Kidney epithelial cell (primary cell): Measurements from ENCODE around the gene HOMEZ. TPM values are rescaled to one million over a fixed set of nuclear protein-coding genes. Genes with fewer than 3 reads are reported as not detected.

Experiments used
- DNase-seq: peaks from one replicate; pipeline ENCODE4 v3.0.0-alpha.2; 2010; ENCODE audit warnings: low read depth
- H3K27me3 ChIP-seq: 2 replicates; pipeline ENCODE4 v1.6.0; 2011; ENCODE audit warnings: low read length; ENCODE audit not compliant: control insufficient read depth, insufficient read depth
- H3K36me3 ChIP-seq: 2 replicates; pipeline ENCODE4 v1.5.1; 2011; ENCODE audit warnings: low read length; ENCODE audit not compliant: control insufficient read depth, insufficient read depth
- H3K4me3 ChIP-seq: 2 replicates; pipeline ENCODE4 v1.5.1; 2011; ENCODE audit warnings: low read depth, mild to moderate bottlenecking, control low read depth, low read length
- CTCF ChIP-seq: IDR thresholded peaks from 2 replicates; pipeline ENCODE4 v1.5.1; 2011; ENCODE audit warnings: mild to moderate bottlenecking, moderate library complexity, low read length, control low read depth, inconsistent platforms; ENCODE audit not compliant: insufficient read depth, poor library complexity, severe bottlenecking
- total RNA-seq: library from RNA; depleted of rRNA; stranded (reverse); fragments of >200 nt; gene quantifications from 2 replicates; pipeline ENCODE4 v1.2.3, GENCODE V29; 2015

HOMEZ gene
- total RNA-seq, 1 donor from 2014 or later = 24.3 TPM

- DNase-seq = no peak
- no peak overlapping the region for H3K4me3 ChIP-seq
- TF ChIP-seq CTCF = no peak
- no peaks in the 10 kb centered on the region for H3K27me3 ChIP-seq
- H3K36me3 ChIP-seq = no peaks in the 10 kb centered on the region
These were observed 39.1 kb upstream of the HOMEZ start for GRCh38 chr14:23324993-23325392.

- Histone ChIP-seq H3K36me3 (no peaks in the 10 kb centered on the region), H3K27me3 (no peaks in the 10 kb centered on the region), H3K4me3 (no peak overlapping the region)
- no peak for TF ChIP-seq CTCF
- DNase-seq = no peak
These were observed 38.5 kb upstream of the HOMEZ start for GRCh38 chr14:23324455-23324846.

- DNase-seq = no peak
- TF ChIP-seq CTCF = no peak
- H3K27me3 ChIP-seq = no peaks in the 10 kb centered on the region
- H3K4me3 ChIP-seq = no peak overlapping the region
- no peaks in the 10 kb centered on the region for H3K36me3 ChIP-seq
These were observed 38.0 kb upstream of the HOMEZ start for GRCh38 chr14:23323838-23324454.

- TF ChIP-seq CTCF = no peak
These were observed 36.9 kb upstream of the HOMEZ start for GRCh38 chr14:23322568-23323517.

GRCh38 chr14:23321572-23322547 lies 35.9 kb upstream of the HOMEZ start:
- Histone ChIP-seq H3K36me3 (no peaks in the 10 kb centered on the region), H3K27me3 (no peaks in the 10 kb centered on the region), H3K4me3 (peak overlapping the region; percentile 96)
- no peak for DNase-seq
- no peak for TF ChIP-seq CTCF

More at GRCh38 chr14:23322568-23323517, 36.9 kb upstream of the HOMEZ start:
- H3K4me3 ChIP-seq = peak overlapping the region; percentile 96
- no peaks in the 10 kb centered on the region for H3K27me3 ChIP-seq
- H3K36me3 ChIP-seq = no peaks in the 10 kb centered on the region
- DNase-seq = no peak
